ENCODE data around the gene MECP2. TPM values are rescaled to one million over a fixed set of nuclear protein-coding genes. Genes with fewer than 3 reads are reported as not detected.
A peak's percentile ranks its signal among the peaks of the same experiment; 100 is the strongest.

The MECP2 gene
- total and polyA plus RNA-seq, 10 of the 15 experiments (the other 5 are each of a cell fraction or from before 2014, with no cell fraction given), result 1.3 to 32.7 (median 13.7) TPM

- BruUV-seq (replicated peaks), result TSS peak; percentile 73
- no peak overlapping the region for H3K9ac ChIP-seq (ENCODE audit: control insufficient read depth, insufficient read depth, low read length)
- H3K9me3 ChIP-seq (replicated peaks; ENCODE audit: control insufficient read depth, insufficient read depth, low read length), result no peaks in the 10 kb centered on the region
- in situ Hi-C loops (cut with MboI) (no loop called here), intact Hi-C loops (cut with micrococcal nuclease; ENCODE audit: unreplicated experiment) (loop anchor here (5.0 kb wide), 1 partner anchor 42 kb away; no protein-coding TSS in a partner anchor)
- ATAC-seq, result no peak
- ChIA-PET POLR2A (interaction anchor here (0.9 to 1.3 kb wide), 2 partner anchors 8 to 17 kb away, joined by 3 read pairs; no protein-coding TSS in a partner anchor), CTCF (interaction anchor here (0.9 to 5.6 kb wide), 3 partner anchors 8 to 42 kb away, joined by 3 to 35 read pairs (median 4); partner anchors contain the start of genes HCFC1 and IRAK1), RAD21 (ENCODE audit: unreplicated experiment) (interaction anchor here (0.6 to 1.5 kb wide), 3 partner anchors 9 to 252 kb away, joined by 3 read pairs; no protein-coding TSS in a partner anchor), SMC1A (ENCODE audit: uncharacterized antibody, unreplicated experiment) (interaction anchor here (0.8 to 2.5 kb wide), 3 partner anchors 7 to 34 kb away, joined by 3 to 7 read pairs (median 4); no protein-coding TSS in a partner anchor)
- no peaks in the 10 kb centered on the region for H4K20me1 ChIP-seq (ENCODE audit: control insufficient read depth, insufficient read depth)
- H3K27me3 ChIP-seq (replicated peaks in 1 of 2; ENCODE audit: control insufficient read depth in 2 of 2, insufficient read depth in 2 of 2, low read length in 1 of 2), result no peaks in the 10 kb centered on the region
- H3K4me2 ChIP-seq (ENCODE audit: control insufficient read depth, insufficient read depth), result no peak overlapping the region
- peaks cover 9% of the 10 kb centered on the region for H3K4me1 ChIP-seq (ENCODE audit: control insufficient read depth, insufficient read depth, low read length)
- no peak overlapping the region for H2AFZ ChIP-seq (ENCODE audit: control insufficient read depth, low read depth, low read length)
- TF ChIP-seq POLR2A (IDR thresholded peaks at IDR 0.05; ENCODE audit: low read depth, low read length) (peak; percentile 37; the same call in 1 of the 2 replicates), USF1 (IDR thresholded peaks at IDR 0.05; ENCODE audit: borderline replicate concordance, extremely low read length, insufficient read depth, low read depth, low read length) (no peak), POU2F2 (IDR thresholded peaks at IDR 0.05; ENCODE audit: borderline replicate concordance, low read depth, low read length) (no peak), POLR2AphosphoS2 (IDR thresholded peaks at IDR 0.05; ENCODE audit: low read depth, low read length) (no peak)
- H3K4me3 ChIP-seq, result no peak overlapping the region
- 69% methylated on average over 18 of the region's 18 CpGs for WGBS (ENCODE audit: insufficient coverage, insufficient replicate concordance, low lambda C conversion rate, missing lambda C conversion rate)
- no peak for DNase-seq (ENCODE audit: low read depth, low spot score)
- H3K79me2 ChIP-seq (ENCODE audit: control insufficient read depth, insufficient read depth, low read length), result no peaks in the 10 kb centered on the region; the same call in none of the 2 replicates
- no peak overlapping the region for H3K27ac ChIP-seq (ENCODE audit: control insufficient read depth, insufficient read depth)
- no peaks in the 10 kb centered on the region; a peak in 3 of 4 replicates for H3K36me3 ChIP-seq (ENCODE audit: control insufficient read depth in 2 of 2, insufficient read depth in 2 of 2, low read length in 1 of 2)
- FAIRE-seq, result no peak
Observed at GRCh38 chrX:154010330-154011087, 87.0 kb downstream of the MECP2 start.

All from GM12878 (cell line).